ENCODE data around the gene CAMSAP2. TPM values are rescaled to one million over a fixed set of nuclear protein-coding genes. Genes with fewer than 3 reads are reported as not detected.

The CAMSAP2 gene
- total RNA-seq, 6 donors from 2014 or later, result 19.9 to 45.1 (median 28.0) TPM

DNA sequence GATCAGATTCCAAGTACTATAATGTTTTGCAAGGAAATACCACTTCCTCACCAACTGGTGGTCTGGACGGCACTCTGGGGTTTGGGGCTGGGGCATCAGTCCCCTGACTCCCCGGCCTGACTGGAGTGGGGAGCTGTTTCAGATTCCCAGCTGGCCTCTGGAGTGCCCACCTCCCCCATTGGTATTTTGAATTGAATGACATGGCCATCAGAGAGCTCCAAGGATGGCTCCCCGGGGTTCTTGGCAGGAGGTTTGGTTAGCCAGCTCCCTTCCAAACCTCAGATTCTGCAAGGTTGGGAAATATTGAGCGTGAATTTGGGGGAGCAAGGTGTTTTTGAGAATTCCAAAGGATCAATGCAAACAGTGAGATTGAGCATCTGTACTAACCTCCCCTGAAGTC, 153.9 kb downstream of the CAMSAP2 start:
- DNase-seq (no peak), ATAC-seq (ENCODE audit: low FRiP score in 2 of 2) (no peak)
- TF ChIP-seq CTCF (IDR thresholded peaks at IDR 0.05) (no peak), POLR2A (IDR thresholded peaks at IDR 0.05) (no peak), EP300 (IDR thresholded peaks at IDR 0.05) (no peak), POLR2AphosphoS5 (IDR thresholded peaks at IDR 0.05) (no peak)
- Histone ChIP-seq H3K27me3 (peaks cover 0 to 3% (median 0%) of the 10 kb centered on the region in 4 donors), H3K4me3 (no peak overlapping the region), H3K36me3 (no peaks in the 10 kb centered on the region), H3K9me3 (no peaks in the 10 kb centered on the region), H3K4me1 (peaks cover 13 to 37% (median 25%) of the 10 kb centered on the region in 4 donors), H3K27ac (no peak overlapping the region)
- 54 to 73% methylated on average over 4 of the region's 4 CpGs for WGBS, 2 donors

- H3K36me3 ChIP-seq, result no peaks in the 10 kb centered on the region
- H3K4me1 ChIP-seq, result peaks cover 13 to 37% (median 25%) of the 10 kb centered on the region in 4 donors
- no peak overlapping the region for H3K27ac ChIP-seq
- peaks cover 0 to 3% (median 0%) of the 10 kb centered on the region in 4 donors for H3K27me3 ChIP-seq
- no peak for ATAC-seq (ENCODE audit: low FRiP score in 2 of 2)
- no peak overlapping the region for H3K4me3 ChIP-seq
- TF ChIP-seq EP300 (IDR thresholded peaks at IDR 0.05) (no peak), POLR2A (IDR thresholded peaks at IDR 0.05) (no peak), POLR2AphosphoS5 (IDR thresholded peaks at IDR 0.05) (no peak), CTCF (IDR thresholded peaks at IDR 0.05) (no peak)
- H3K9me3 ChIP-seq, result no peaks in the 10 kb centered on the region
- no peak for DNase-seq
Observed at GRCh38 chr1:200892958-200893357, 154.3 kb downstream of the CAMSAP2 start.

- H3K4me1 ChIP-seq, result peaks cover 13 to 35% (median 23%) of the 10 kb centered on the region in 4 donors
- no peaks in the 10 kb centered on the region for H3K36me3 ChIP-seq
- no peak overlapping the region for H3K27ac ChIP-seq
- 65 to 72% methylated on average over 6 of the region's 6 CpGs for WGBS, 2 donors
- H3K27me3 ChIP-seq, result peaks cover 0 to 3% (median 0%) of the 10 kb centered on the region in 4 donors
- H3K4me3 ChIP-seq, result no peak overlapping the region
- ATAC-seq (ENCODE audit: low FRiP score in 2 of 2), result no peak
- TF ChIP-seq CTCF (IDR thresholded peaks at IDR 0.05), result no peak
- TF ChIP-seq POLR2A (IDR thresholded peaks at IDR 0.05), result no peak
- TF ChIP-seq EP300 (IDR thresholded peaks at IDR 0.05), result no peak
- TF ChIP-seq POLR2AphosphoS5 (IDR thresholded peaks at IDR 0.05), result no peak
- no peaks in the 10 kb centered on the region for H3K9me3 ChIP-seq
- DNase-seq, result no peak
Observed at GRCh38 chr1:200893411-200893901, 154.8 kb downstream of the CAMSAP2 start.

DNA sequence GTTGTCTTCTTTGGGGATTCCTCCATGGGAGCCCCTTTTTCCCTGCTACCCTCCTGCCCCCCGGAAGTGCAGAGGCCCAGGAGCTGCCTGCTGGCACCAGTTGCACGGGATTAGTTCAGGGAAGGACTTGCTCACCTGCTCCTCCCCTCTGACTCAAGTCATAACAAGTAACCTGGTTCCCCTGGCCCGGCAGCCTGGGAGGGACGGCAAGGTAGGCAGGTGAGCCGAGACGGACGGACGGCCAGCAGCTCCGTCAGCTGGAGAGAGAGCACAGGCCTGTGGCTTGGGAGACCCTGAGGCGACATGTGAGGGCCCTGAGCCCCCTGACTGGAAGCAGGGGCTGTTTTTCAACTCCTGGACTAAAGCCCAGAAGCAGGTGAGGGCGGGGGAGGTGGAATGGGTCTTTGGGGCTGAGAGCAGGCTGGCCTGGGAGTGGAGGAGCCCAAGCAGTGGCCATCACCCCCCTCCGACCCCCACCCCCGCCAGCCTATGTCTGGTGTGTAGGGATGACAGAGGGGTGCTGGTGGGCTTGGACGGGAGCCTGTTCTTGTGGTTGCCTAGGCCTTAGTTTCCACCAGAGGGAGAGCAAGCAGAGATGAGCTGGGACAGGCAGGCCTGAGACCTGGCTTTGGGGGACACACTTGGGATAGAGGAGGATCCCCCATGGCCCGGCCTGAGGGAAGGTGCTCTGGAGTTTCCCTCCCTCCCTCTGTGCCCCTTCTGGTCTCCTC, 156.2 kb downstream of the CAMSAP2 start, which contains the start of gene INAVA:
INAVA (plus strand) TSS at position 189 of the 731 bp plus-strand sequence. CDS start 3,501 bp downstream, outside the sequence.
- H3K27me3 ChIP-seq, result peaks cover 0 to 3% (median 0%) of the 10 kb centered on the region in 4 donors
- peak within 1 kb of the TSS; percentile 32 to 75 (median 60) for H3K27ac ChIP-seq
- H3K4me3 ChIP-seq, result peak within 1 kb of the TSS in 3 of 4 donors; percentile 30 to 44 (median 40)
- DNase-seq (peak; percentile 55 to 81), ATAC-seq (ENCODE audit: low FRiP score in 2 of 2) (peak in 1 of 2 donors; percentile 66)
- no peaks in the 10 kb centered on the region for H3K9me3 ChIP-seq
- peaks cover 13 to 28% (median 20%) of the 10 kb centered on the region in 4 donors for H3K4me1 ChIP-seq
- 66 to 85% methylated on average over 8 to 15 of the region's 15 CpGs for WGBS, 2 donors
- TF ChIP-seq POLR2A (IDR thresholded peaks at IDR 0.05) (peak in 3 of 4 donors; percentile 20 to 69 (median 40)), POLR2AphosphoS5 (IDR thresholded peaks at IDR 0.05) (peak in 1 of 2 donors; percentile 75), CTCF (IDR thresholded peaks at IDR 0.05) (no peak)
- no peaks in the 10 kb centered on the region for H3K36me3 ChIP-seq

All from upper lobe of left lung (tissue), 6 donors.